Measurements from ENCODE around the gene TPGS1.

The TPGS1 gene

DNA sequence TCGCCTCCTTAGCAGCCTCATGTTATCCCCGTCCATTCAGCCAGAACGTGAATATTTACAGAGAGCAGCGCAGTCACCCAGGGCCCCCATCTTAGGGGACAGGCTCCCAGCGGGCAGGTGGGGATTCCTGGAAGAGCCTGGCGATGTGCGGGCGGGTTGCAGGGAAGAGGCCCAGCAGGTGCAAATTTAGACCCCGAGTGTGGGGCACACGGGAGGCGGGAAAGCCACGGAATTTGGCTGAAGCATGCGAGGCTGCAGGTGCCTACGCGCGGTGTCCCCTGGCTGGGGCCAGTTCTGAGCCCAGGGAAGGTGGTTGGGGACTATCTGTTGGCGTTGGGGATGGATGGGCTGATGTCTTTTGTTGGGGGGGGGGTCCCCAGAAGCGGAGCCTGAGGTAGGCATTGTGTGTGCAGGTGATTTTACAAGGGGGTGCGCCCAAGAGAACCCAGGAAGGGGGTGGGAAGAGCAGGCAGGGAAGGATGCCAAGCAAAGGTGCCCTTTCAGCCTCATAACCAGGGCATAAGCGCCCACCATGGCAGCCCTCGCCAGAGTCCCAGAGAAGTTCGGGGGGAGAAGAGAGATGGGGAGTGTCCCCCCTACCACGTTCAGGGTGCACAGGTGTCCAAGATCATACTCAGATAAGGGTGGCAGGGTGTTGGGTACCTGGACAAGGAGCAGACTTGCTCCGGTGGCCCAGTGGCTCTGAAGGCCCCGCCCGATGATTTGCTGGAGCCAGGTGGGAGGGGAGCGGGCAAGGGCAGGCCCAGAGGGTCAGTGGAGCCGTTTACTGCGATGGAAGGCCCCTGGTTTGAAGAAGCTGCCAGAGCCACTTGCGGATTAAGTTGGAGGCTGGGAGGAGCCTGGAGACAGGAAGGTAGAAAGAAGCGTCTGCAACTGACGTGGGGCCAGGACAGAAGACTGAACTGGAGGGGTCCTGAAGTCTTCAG lies 1.2 kb downstream of the TPGS1 start:
- peak overlapping the region; percentile 68 for H3K4me3 ChIP-seq (ENCODE audit: low read depth, low read length)
- no peak for DNase-seq (ENCODE audit: low read depth)
- TF ChIP-seq, protein P1, sequence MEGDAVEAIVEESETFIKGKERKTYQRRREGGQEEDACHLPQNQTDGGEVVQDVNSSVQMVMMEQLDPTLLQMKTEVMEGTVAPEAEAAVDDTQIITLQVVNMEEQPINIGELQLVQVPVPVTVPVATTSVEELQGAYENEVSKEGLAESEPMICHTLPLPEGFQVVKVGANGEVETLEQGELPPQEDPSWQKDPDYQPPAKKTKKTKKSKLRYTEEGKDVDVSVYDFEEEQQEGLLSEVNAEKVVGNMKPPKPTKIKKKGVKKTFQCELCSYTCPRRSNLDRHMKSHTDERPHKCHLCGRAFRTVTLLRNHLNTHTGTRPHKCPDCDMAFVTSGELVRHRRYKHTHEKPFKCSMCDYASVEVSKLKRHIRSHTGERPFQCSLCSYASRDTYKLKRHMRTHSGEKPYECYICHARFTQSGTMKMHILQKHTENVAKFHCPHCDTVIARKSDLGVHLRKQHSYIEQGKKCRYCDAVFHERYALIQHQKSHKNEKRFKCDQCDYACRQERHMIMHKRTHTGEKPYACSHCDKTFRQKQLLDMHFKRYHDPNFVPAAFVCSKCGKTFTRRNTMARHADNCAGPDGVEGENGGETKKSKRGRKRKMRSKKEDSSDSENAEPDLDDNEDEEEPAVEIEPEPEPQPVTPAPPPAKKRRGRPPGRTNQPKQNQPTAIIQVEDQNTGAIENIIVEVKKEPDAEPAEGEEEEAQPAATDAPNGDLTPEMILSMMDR (IDR thresholded peaks at IDR 0.05; ENCODE audit: insufficient read depth, low read depth, low read length, missing control alignments): no peak

DNA sequence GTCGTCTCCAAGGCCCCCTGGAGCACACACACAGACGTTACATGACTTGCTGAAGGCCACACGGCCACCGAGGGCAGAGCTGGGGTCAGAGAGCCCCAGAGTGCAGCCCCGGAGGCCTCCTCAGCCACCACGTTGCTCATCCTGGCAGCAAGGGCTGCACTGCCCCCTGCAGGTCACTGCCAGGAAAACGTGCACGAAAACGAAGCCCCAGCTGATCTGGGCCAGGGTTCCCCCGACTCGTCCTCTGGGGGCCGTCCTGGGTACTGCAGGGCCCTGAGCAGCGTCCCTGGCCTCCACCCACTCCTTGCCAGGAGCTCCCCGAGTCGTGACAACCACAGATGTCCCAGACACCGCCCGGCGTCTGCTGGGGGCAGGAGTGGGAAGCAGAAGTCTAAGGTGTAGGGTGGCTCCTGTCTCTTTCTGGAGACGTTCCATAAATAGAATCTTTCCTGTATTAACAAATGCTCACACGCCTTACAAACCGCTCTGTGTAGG lies 3.4 kb downstream of the TPGS1 start:
- DNase-seq (ENCODE audit: low read depth): peak; percentile 94
- TF ChIP-seq, protein P1 (IDR thresholded peaks at IDR 0.05; ENCODE audit: insufficient read depth, low read depth, low read length, missing control alignments): peak; percentile 99
- no peak overlapping the region for H3K4me3 ChIP-seq (ENCODE audit: low read depth, low read length)

DNA sequence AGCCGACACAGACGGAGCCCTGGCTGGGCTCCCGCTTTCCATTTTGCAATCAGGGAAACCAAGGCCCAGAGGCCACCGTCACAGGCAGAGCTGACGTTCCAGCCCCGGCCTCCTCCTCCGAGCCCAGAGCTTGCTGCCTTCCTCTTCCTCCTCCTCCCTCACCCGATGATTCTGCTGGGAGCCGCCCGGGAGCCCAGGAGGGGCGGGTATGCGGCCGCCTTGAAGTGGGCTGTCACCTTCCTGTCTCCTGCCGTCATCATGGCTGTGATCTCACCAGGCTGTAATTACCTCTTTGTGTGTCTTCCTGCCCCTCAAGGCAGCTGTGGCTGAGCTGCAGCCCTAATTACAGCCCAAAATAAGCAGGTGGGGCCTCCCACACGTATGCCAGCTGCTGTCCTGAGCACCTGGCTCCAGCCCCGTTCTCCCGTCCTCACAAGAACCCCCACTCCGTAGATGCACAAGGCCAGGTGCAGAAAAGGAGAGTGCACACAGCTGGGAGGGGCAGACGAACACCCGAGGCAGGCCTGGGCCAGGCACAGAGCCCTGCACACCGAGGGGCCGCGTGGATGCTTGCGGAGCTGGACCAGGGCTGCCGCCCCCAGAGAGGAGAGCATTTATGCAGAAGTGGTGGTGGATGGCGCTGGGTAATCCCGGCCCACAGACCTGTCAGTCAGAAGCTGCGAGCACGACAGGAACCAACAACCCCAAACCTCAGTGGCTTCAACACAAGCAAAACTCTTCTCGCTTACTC lies 4.0 kb downstream of the TPGS1 start:
- DNase-seq (ENCODE audit: low read depth): no peak
- no peak overlapping the region for H3K4me3 ChIP-seq (ENCODE audit: low read depth, low read length)
- TF ChIP-seq, protein P1 (IDR thresholded peaks at IDR 0.05; ENCODE audit: insufficient read depth, low read depth, low read length, missing control alignments): no peak

DNA sequence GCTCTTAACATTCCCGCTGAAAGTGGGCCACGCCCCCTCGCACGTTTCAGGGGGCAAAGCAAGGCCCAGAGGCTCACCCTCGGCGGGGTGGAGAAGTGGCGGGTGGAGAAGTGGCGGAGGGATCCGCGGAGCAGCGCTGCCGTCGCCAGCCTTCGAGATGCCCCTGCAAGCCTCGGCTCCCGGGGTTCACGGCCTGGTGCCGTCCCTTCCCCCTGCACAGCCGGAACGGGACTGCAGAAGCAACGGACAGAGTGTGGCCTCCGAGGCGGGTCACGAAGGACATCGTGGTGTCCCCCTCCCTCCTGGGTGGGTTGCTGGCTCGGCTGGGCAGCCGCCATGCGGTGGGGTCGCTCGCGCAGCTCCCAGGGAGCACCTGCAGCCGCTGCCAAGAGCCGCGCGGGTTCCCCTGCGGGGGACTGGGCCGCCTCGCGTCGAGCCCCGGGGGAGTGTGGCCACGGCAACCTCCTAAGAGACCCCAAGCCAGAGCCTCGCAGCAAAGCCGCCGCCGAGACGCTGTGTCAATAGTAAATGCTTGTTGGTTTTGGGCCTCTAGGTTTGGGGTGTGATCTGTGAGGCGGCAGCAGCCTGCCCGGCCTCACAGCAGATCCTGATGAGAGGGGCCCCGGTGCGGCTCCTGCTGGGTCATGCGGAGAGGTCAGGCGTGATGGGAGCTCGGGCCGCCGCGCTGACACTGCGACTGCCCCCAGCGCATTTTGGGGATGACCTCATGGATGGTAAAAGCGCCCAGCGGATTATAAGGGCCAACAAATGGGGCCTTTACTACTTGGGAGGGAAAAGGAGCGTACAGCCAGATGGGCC lies 5.5 kb downstream of the TPGS1 start:
- no peak overlapping the region for H3K4me3 ChIP-seq (ENCODE audit: low read depth, low read length)
- no peak for DNase-seq (ENCODE audit: low read depth)
- TF ChIP-seq, protein P1 (IDR thresholded peaks at IDR 0.05; ENCODE audit: insufficient read depth, low read depth, low read length, missing control alignments): no peak

DNA sequence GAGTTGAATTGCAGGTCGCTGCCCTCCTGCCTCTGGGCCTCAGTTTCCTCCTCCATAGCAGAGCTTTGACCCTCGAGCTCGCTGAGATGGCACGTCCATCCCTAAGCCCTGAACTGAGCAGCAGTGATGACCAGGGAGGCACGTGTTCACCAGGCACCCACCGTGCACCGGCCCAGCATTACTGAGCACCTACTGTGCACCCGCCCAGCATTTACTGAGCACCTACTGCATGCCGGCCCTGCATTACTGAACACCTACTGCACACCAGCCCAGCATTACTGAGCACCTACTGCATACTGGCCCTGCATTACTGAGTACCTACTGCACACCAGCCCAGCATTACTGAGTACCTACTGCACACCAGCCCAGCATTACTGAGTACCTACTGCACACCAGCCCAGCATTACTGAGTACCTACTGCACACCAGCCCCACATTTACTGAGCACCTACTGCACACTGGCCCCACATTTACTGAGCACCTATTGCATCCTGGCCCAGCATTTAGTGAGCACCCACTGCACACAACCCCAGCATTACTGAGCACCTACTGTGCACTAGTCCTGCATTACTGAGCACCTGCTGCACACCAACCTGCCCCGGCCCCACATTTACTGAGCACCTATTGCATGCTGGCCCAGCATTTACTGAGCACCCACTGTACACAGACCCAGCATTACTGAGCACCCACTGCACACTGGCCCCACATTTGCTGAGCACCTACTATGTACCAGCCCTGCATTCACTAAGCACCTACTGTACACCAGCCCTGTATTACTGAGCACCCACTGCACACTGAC lies 6.3 kb downstream of the TPGS1 start:
- no peak overlapping the region for H3K4me3 ChIP-seq (ENCODE audit: low read depth, low read length)
- TF ChIP-seq, protein P1 (IDR thresholded peaks at IDR 0.05; ENCODE audit: insufficient read depth, low read depth, low read length, missing control alignments): no peak

More for the DNA sequence above, 6.3 kb downstream of the TPGS1 start:
- DNase-seq (ENCODE audit: low read depth): no peak

Measured in GM12865 (cell line).